K562 (cell line): ENCODE results near the gene PLSCR3.

ENCODE experiments used
- MYC ChIP-seq, 2 experiments: fragments of 250-450 bp in 1 of 2; sonication (Bioruptor Pico) in 1 of 2; IDR thresholded peaks; 2 replicates each; pipeline versions ENCODE4 v1.5.1 to v1.6.1; 2012 to 2021; ENCODE audit warnings: low read depth in 2 of 2, borderline replicate concordance in 1 of 2, improper control_type of control experiment in 1 of 2, low read length in 1 of 2, mild to moderate bottlenecking in 1 of 2, moderate library complexity in 1 of 2
- ZNF512 ChIP-seq: IDR thresholded peaks from 2 replicates; pipeline ENCODE4 v1.6.1; 2016; ENCODE audit warnings: missing genetic modification characterization, missing compliant biosample characterization

GRCh38 chr17:7340179-7340578, 54.1 kb downstream of the PLSCR3 start:
- TF ChIP-seq MYC (IDR thresholded peaks at IDR 0.05; ENCODE audit: low read depth, low read length), result no peak
- no peak for TF ChIP-seq MYC (CRISPR knock-in tag; IDR thresholded peaks at IDR 0.05; ENCODE audit: borderline replicate concordance, low read depth)
- TF ChIP-seq ZNF512 (tag), result no peak
